HEK293 (cell line): ENCODE measurements around the gene ZBTB47.

Experiments
- ATF2 ChIP-seq: fragments of 450-650 bp; formaldehyde crosslinking; IDR thresholded peaks from 2 replicates; pipeline ENCODE4 v1.5.1; 2016; ENCODE audit warnings: missing biosample characterization, missing genetic modification characterization, low read depth
- EGR2 ChIP-seq: fragments of 450-650 bp; formaldehyde crosslinking; IDR thresholded peaks from 2 replicates; pipeline ENCODE4 v1.5.1; 2016; ENCODE audit warnings: low read depth, missing biosample characterization, missing genetic modification characterization
- GLI4 ChIP-seq: fragments of 450-650 bp; formaldehyde crosslinking; IDR thresholded peaks from 2 replicates; pipeline ENCODE4 v1.5.1; 2016; ENCODE audit warnings: missing biosample characterization, missing genetic modification characterization
- SETDB1 ChIP-seq: IDR thresholded peaks from one replicate; pipeline ENCODE4 v1.6.1; 2017; ENCODE audit warnings: mild to moderate bottlenecking, low read length, moderate library complexity, mixed read lengths; ENCODE audit not compliant: insufficient read length
- TRIM28 ChIP-seq: IDR thresholded peaks from 2 replicates; pipeline ENCODE4 v1.6.1; 2011; ENCODE audit warnings: low read length, control low read depth, borderline replicate concordance
- YY1 ChIP-seq: fragments of 450-650 bp; formaldehyde crosslinking; IDR thresholded peaks from 2 replicates; pipeline ENCODE4 v1.5.1; 2018; ENCODE audit warnings: missing biosample characterization, missing genetic modification characterization
- ZBTB21 ChIP-seq: fragments of 450-650 bp; formaldehyde crosslinking; IDR thresholded peaks from 2 replicates; pipeline ENCODE4 v1.5.1; 2017; ENCODE audit warnings: missing biosample characterization, missing genetic modification characterization
- ZNF211 ChIP-seq: fragments of 450-650 bp; formaldehyde crosslinking; IDR thresholded peaks from 2 replicates; pipeline ENCODE4 v1.5.1; 2016; ENCODE audit warnings: low read depth, missing biosample characterization, missing genetic modification characterization
- ZNF335 ChIP-seq: fragments of 450-650 bp; formaldehyde crosslinking; conservative IDR thresholded peaks from 2 replicates; pipeline ENCODE4 v1.5.1; 2016; ENCODE audit warnings: missing biosample characterization, missing genetic modification characterization
- ZNF394 ChIP-seq: fragments of 450-650 bp; formaldehyde crosslinking; IDR thresholded peaks from 2 replicates; pipeline ENCODE4 v1.5.1; 2016; ENCODE audit warnings: missing biosample characterization, missing genetic modification characterization, mild to moderate bottlenecking, moderate library complexity, borderline replicate concordance
- ZNF510 ChIP-seq: fragments of 450-650 bp; formaldehyde crosslinking; IDR thresholded peaks from 2 replicates; pipeline ENCODE4 v1.5.1; 2018; ENCODE audit warnings: mild to moderate bottlenecking, missing genetic modification characterization, missing biosample characterization; ENCODE audit not compliant: insufficient replicate concordance
- ZNF549 ChIP-seq: fragments of 450-650 bp; IDR thresholded peaks from 2 replicates; pipeline ENCODE4 v1.5.1; 2018; ENCODE audit warnings: missing biosample characterization, missing genetic modification characterization, mild to moderate bottlenecking, inconsistent platforms, moderate library complexity
- ZNF76 ChIP-seq: fragments of 450-650 bp; formaldehyde crosslinking; IDR thresholded peaks from 2 replicates; pipeline ENCODE4; 2016; ENCODE audit warnings: low read depth, missing biosample characterization, missing genetic modification characterization, borderline replicate concordance
- TF ChIP-seq, protein P1 (sequence below): fragments of 450-650 bp; formaldehyde crosslinking; IDR thresholded peaks from 2 replicates; pipeline ENCODE4 v1.5.1; 2016; ENCODE audit warnings: missing biosample characterization, missing genetic modification characterization

DNA sequence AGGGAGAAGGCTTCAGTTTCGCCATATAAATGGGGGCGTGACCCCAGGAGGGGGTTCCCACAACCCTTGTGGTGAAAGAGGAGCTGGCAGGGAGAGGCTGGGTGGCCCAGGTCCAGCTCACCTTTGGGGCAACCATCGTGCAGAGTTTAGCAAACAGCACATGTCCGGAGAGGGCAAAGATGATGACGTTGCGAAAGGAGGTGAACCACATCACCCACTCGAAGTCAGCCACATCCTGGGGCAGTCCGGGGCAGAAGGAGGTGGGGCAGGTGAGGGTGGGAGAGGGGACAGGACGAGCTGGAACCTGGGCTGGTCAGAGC lies 45.4 kb downstream of the ZBTB47 start:
- TF ChIP-seq, protein P1, sequence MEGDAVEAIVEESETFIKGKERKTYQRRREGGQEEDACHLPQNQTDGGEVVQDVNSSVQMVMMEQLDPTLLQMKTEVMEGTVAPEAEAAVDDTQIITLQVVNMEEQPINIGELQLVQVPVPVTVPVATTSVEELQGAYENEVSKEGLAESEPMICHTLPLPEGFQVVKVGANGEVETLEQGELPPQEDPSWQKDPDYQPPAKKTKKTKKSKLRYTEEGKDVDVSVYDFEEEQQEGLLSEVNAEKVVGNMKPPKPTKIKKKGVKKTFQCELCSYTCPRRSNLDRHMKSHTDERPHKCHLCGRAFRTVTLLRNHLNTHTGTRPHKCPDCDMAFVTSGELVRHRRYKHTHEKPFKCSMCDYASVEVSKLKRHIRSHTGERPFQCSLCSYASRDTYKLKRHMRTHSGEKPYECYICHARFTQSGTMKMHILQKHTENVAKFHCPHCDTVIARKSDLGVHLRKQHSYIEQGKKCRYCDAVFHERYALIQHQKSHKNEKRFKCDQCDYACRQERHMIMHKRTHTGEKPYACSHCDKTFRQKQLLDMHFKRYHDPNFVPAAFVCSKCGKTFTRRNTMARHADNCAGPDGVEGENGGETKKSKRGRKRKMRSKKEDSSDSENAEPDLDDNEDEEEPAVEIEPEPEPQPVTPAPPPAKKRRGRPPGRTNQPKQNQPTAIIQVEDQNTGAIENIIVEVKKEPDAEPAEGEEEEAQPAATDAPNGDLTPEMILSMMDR (tag by site-specific recombination), result no peak
- TF ChIP-seq TRIM28 (no peak), ZNF549 (tag by site-specific recombination) (no peak), ZNF510 (tag by site-specific recombination) (no peak), ZNF335 (tag by site-specific recombination) (no peak), SETDB1 (no peak), ZBTB21 (no peak), YY1 (no peak), ZNF211 (no peak), GLI4 (tag by site-specific recombination) (no peak), EGR2 (tag by site-specific recombination) (no peak), ZNF394 (tag by site-specific recombination) (no peak), ATF2 (tag by site-specific recombination) (no peak), ZNF76 (no peak)
